ENCODE measurements around the gene SYT5.

GRCh38 chr19:55226788-55227187, 46.7 kb upstream of the SYT5 start:
- TF ChIP-seq, protein P1, sequence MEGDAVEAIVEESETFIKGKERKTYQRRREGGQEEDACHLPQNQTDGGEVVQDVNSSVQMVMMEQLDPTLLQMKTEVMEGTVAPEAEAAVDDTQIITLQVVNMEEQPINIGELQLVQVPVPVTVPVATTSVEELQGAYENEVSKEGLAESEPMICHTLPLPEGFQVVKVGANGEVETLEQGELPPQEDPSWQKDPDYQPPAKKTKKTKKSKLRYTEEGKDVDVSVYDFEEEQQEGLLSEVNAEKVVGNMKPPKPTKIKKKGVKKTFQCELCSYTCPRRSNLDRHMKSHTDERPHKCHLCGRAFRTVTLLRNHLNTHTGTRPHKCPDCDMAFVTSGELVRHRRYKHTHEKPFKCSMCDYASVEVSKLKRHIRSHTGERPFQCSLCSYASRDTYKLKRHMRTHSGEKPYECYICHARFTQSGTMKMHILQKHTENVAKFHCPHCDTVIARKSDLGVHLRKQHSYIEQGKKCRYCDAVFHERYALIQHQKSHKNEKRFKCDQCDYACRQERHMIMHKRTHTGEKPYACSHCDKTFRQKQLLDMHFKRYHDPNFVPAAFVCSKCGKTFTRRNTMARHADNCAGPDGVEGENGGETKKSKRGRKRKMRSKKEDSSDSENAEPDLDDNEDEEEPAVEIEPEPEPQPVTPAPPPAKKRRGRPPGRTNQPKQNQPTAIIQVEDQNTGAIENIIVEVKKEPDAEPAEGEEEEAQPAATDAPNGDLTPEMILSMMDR (IDR thresholded peaks at IDR 0.05): no peak
- no peak for TF ChIP-seq POLR2A (IDR thresholded peaks at IDR 0.05)

All from uterus (tissue), 2 donors.